NOMO-1 treated with DMSO at 0.1 percent for 48 hours (cell line): ENCODE data around the gene FXN.

Experiments used
- DNase-seq: peaks from one replicate; lab custom pipeline; 2025; ENCODE audit not compliant: unreplicated experiment; lab: John Stamatoyannopoulos, UW

FXN gene

GRCh38 chr9:69137311-69137710 lies 101.8 kb downstream of the FXN start:
- DNase-seq = no peak

- no peak for DNase-seq
Measured at GRCh38 chr9:69139596-69139995, 104.0 kb downstream of the FXN start.

DNA sequence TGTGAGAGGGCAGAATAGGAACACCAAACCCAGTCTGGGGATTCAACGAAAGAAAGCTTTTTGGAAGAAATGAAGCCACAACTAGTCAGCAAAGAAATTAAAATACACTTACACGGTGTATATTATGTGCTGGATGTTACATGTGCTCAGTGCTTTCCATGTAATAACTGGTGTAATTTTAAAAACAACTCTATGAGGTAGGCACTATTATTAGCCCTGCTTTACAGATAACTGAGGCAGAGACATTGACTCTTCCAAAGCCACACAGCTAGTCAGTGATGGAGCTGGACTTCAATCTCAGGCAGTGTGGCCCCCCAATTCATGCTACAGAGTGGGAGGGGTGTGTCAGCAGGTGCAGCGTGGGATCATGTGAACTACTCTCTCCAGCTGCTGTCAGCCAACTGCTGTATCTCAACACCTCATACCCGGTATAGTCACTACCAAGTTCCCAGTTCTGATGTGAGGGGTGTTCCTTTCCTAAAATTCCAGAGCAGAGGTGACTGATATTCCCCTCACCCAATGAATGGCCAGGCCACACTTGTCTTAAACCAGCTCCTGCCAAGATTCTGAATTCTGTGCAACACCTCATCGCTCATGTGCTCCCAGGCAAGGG lies 104.7 kb downstream of the FXN start:
- DNase-seq = no peak

DNA sequence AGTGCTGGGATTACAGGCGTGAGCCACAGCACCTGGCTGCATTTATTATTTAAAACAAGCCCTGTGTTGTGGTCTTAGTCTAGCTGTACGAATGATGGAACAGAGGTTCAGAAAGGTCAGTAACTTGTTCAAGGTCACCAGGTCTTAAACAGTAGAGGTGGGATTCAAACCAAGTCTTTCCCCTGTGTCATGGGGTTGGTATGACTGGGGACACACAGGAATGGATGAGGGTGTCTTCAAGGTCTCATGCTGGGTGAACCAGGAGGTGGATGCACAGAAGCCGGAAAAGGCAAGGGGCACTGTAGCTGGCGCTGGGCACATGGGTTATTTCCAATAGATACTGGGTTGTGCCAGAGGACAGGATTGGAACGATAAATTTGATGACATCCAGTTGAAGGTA lies 106.3 kb downstream of the FXN start:
- DNase-seq = no peak

DNA sequence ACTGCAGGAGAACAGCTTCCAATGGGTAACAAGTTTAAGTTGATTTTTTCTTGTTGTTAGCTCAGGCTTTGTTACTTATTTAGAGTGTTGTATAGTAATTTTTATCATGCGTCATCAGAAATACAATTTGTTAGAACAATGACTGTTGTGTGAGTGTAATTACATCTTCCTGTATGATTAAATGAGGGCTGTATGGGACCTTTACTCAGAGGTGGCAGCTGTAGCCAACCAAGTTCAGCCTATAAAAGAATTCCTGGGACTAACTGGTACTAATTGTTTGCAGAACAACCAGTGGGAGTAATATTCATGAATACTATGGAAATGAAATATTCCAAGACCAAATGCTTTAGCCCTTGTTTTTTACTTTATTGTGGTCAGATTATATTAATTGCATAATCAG lies 107.7 kb downstream of the FXN start:
- no peak for DNase-seq

- no peak for DNase-seq
Measured at GRCh38 chr9:69145144-69145715, 109.7 kb downstream of the FXN start.

GRCh38 chr9:69147041-69147834 lies 111.7 kb downstream of the FXN start:
- no peak for DNase-seq

- DNase-seq = no peak
Measured at GRCh38 chr9:69149321-69149807, 113.8 kb downstream of the FXN start.
